GM23248 (cell line): ENCODE measurements around the gene KCNMA1. TPM values are rescaled to one million over a fixed set of nuclear protein-coding genes. Genes with fewer than 3 reads are reported as not detected.

Experiments used
- DNase-seq: peaks from one replicate; pipeline ENCODE4 v3.0.0-alpha.2; 2015
- H2AFZ ChIP-seq: fragments of 200-600 bp; sonication (generic); 2 replicates; pipeline ENCODE4 v1.6.1; 2016; ENCODE audit warnings: antibody characterized with exemption
- H3F3A ChIP-seq: fragments of 200-600 bp; sonication (generic); 2 replicates; pipeline ENCODE4 v1.6.1; 2016; ENCODE audit warnings: mild to moderate bottlenecking, antibody characterized with exemption, mixed run types; ENCODE audit not compliant: insufficient read depth
- H3K27ac ChIP-seq: fragments of 200-600 bp; sonication (generic); 2 replicates; pipeline ENCODE4 v1.5.1; 2016; ENCODE audit warnings: mild to moderate bottlenecking
- H3K27me3 ChIP-seq: fragments of 200-600 bp; sonication (generic); replicated peaks from 2 replicates; pipeline ENCODE4 v1.6.1; 2016; ENCODE audit warnings: mild to moderate bottlenecking; ENCODE audit not compliant: insufficient read depth
- H3K36me3 ChIP-seq: fragments of 200-600 bp; sonication (generic); 2 replicates; pipeline ENCODE4 v1.6.1; 2016; ENCODE audit warnings: low read depth, mild to moderate bottlenecking
- H3K4me1 ChIP-seq: fragments of 200-600 bp; sonication (generic); 2 replicates; pipeline ENCODE4 v1.6.1; 2016; ENCODE audit warnings: mild to moderate bottlenecking; ENCODE audit not compliant: insufficient read depth
- H3K4me2 ChIP-seq: fragments of 200-600 bp; sonication (generic); one replicate; pipeline ENCODE4 v1.6.1; 2016; ENCODE audit warnings: mild to moderate bottlenecking; ENCODE audit not compliant: unreplicated experiment
- H3K4me3 ChIP-seq: fragments of 200-600 bp; sonication (generic); 2 replicates; pipeline ENCODE4 v1.5.1; 2016; ENCODE audit warnings: mild to moderate bottlenecking
- H3K79me2 ChIP-seq: fragments of 200-600 bp; sonication (generic); 2 replicates; pipeline ENCODE4 v1.6.1; 2016; ENCODE audit warnings: mild to moderate bottlenecking; ENCODE audit not compliant: insufficient read depth
- H3K9ac ChIP-seq: fragments of 200-600 bp; sonication (generic); 2 replicates; pipeline ENCODE4 v1.6.1; 2016; ENCODE audit warnings: mild to moderate bottlenecking
- H3K9me2 ChIP-seq: fragments of 200-600 bp; sonication (generic); 2 replicates; pipeline ENCODE4 v1.6.1; 2016; ENCODE audit warnings: mixed run types, mild to moderate bottlenecking, moderate library complexity; ENCODE audit not compliant: insufficient read depth
- H3K9me3 ChIP-seq: fragments of 200-600 bp; sonication (generic); one replicate; pipeline ENCODE4 v1.6.1; 2017; ENCODE audit warnings: low read depth
- H4K20me1 ChIP-seq: fragments of 200-600 bp; sonication (generic); 2 replicates; pipeline ENCODE4 v1.6.0; 2016; ENCODE audit not compliant: insufficient read depth
- EZH2 ChIP-seq: fragments of 200-600 bp; sonication (generic); IDR thresholded peaks from 2 replicates; pipeline ENCODE4 v1.6.1; 2018; ENCODE audit warnings: antibody characterized with exemption, mild to moderate bottlenecking; ENCODE audit not compliant: insufficient read depth, poor library complexity, severe bottlenecking
- EZH2phosphoT487 ChIP-seq: fragments of 200-600 bp; sonication (generic); IDR thresholded peaks from 2 replicates; pipeline ENCODE4 v1.6.1; 2018; ENCODE audit warnings: antibody characterized with exemption, moderate library complexity, mild to moderate bottlenecking, low read depth; ENCODE audit not compliant: insufficient read depth
- WGBS, 2 experiments: methylation state at CpG; one replicate each; pipeline ENCODE4 v1.1.6; 2015 to 2017; ENCODE audit warnings: low lambda C conversion rate in 2 of 2, low coverage in 1 of 2; ENCODE audit errors: missing lambda C conversion rate in 2 of 2; 5-methylcytosine and 5-hydroxymethylcytosine counted together
- in situ Hi-C: fragments of 300-500 bp; cut with MboI; formaldehyde crosslinking; loops from 2 replicates; pipeline ENCODE4 v1.15.0; 2020
- polyA plus RNA-seq: library from polyadenylated mRNA; unstranded; fragments of >200 nt; fragmentation: Nextera tagmentation; extraction: Ambion mirVana; gene quantifications from 2 replicates; pipeline ENCODE4 v1.2.1, GENCODE V29; 2016
- total RNA-seq: library from RNA; depleted of rRNA; stranded (reverse); fragments of >200 nt; shearing (Covaris generic); gene quantifications from 2 replicates; pipeline ENCODE4 v1.2.3, GENCODE V29; 2014

The KCNMA1 gene
- total and polyA plus RNA-seq, 2 experiments from 2014 or later, result 14.2 to 25.1 TPM

- H3F3A ChIP-seq, result no peaks in the 10 kb centered on the region
- DNase-seq, result no peak
- no peak overlapping the region for H3K4me2 ChIP-seq
- H3K27ac ChIP-seq, result no peak overlapping the region
- H3K9ac ChIP-seq, result no peak overlapping the region
- no peaks in the 10 kb centered on the region for H3K79me2 ChIP-seq
- in situ Hi-C loops, result no loop called here
- H3K9me3 ChIP-seq, result no peaks in the 10 kb centered on the region
- TF ChIP-seq EZH2 (no peak), EZH2phosphoT487 (no peak)
- no peak overlapping the region for H3K4me3 ChIP-seq
- H3K9me2 ChIP-seq, result no peaks in the 10 kb centered on the region
- H2AFZ ChIP-seq, result no peak overlapping the region
- WGBS, 2 experiments, result 72 to 75% methylated on average over 5 of the region's 5 CpGs
- no peaks in the 10 kb centered on the region for H3K4me1 ChIP-seq
- H3K36me3 ChIP-seq, result no peaks in the 10 kb centered on the region
- H3K27me3 ChIP-seq, result no peaks in the 10 kb centered on the region
- H4K20me1 ChIP-seq, result no peaks in the 10 kb centered on the region
These were observed 490.8 kb downstream of the KCNMA1 start for GRCh38 chr10:77146712-77147336.

GRCh38 chr10:77144656-77145055, 493.0 kb downstream of the KCNMA1 start:
- no peak overlapping the region for H2AFZ ChIP-seq
- H3K4me1 ChIP-seq, result no peaks in the 10 kb centered on the region
- H3K4me3 ChIP-seq, result no peak overlapping the region
- no peak overlapping the region for H3K27ac ChIP-seq
- in situ Hi-C loops, result no loop called here
- no peak overlapping the region for H3K9ac ChIP-seq
- H3K36me3 ChIP-seq, result no peaks in the 10 kb centered on the region
- H3K79me2 ChIP-seq, result no peaks in the 10 kb centered on the region
- H3K27me3 ChIP-seq, result no peaks in the 10 kb centered on the region
- TF ChIP-seq EZH2phosphoT487 (no peak), EZH2 (no peak)
- no peaks in the 10 kb centered on the region for H3K9me2 ChIP-seq
- no peaks in the 10 kb centered on the region for H3K9me3 ChIP-seq
- H3K4me2 ChIP-seq, result no peak overlapping the region
- no peaks in the 10 kb centered on the region for H4K20me1 ChIP-seq
- WGBS, 2 experiments, result 92 to 97% methylated on average over 3 of the region's 3 CpGs
- H3F3A ChIP-seq, result no peaks in the 10 kb centered on the region
- DNase-seq, result no peak

- in situ Hi-C loops, result no loop called here
- Histone ChIP-seq H3K9ac (no peak overlapping the region), H4K20me1 (no peaks in the 10 kb centered on the region), H3K27ac (no peak overlapping the region), H3K27me3 (no peaks in the 10 kb centered on the region), H3F3A (no peaks in the 10 kb centered on the region), H3K9me2 (no peaks in the 10 kb centered on the region), H3K4me1 (no peaks in the 10 kb centered on the region), H3K4me3 (no peak overlapping the region), H3K79me2 (no peaks in the 10 kb centered on the region), H3K4me2 (no peak overlapping the region), H2AFZ (no peak overlapping the region), H3K9me3 (no peaks in the 10 kb centered on the region), H3K36me3 (no peaks in the 10 kb centered on the region)
- 69 to 77% methylated on average over 6 of the region's 6 CpGs for WGBS, 2 experiments
- TF ChIP-seq EZH2 (no peak), EZH2phosphoT487 (no peak)
- no peak for DNase-seq
These were observed 498.1 kb downstream of the KCNMA1 start for GRCh38 chr10:77139252-77140160.

GRCh38 chr10:77138541-77138940, 499.1 kb downstream of the KCNMA1 start:
- 95 to 97% methylated on average over 6 of the region's 6 CpGs for WGBS, 2 experiments
- Histone ChIP-seq H2AFZ (no peak overlapping the region), H3K9ac (no peak overlapping the region), H3K4me1 (no peaks in the 10 kb centered on the region), H3K9me3 (no peaks in the 10 kb centered on the region), H3K79me2 (no peaks in the 10 kb centered on the region), H3K4me3 (no peak overlapping the region), H3K9me2 (no peaks in the 10 kb centered on the region), H3K36me3 (no peaks in the 10 kb centered on the region), H3K27me3 (no peaks in the 10 kb centered on the region), H4K20me1 (no peaks in the 10 kb centered on the region), H3F3A (no peaks in the 10 kb centered on the region), H3K27ac (no peak overlapping the region), H3K4me2 (no peak overlapping the region)
- TF ChIP-seq EZH2phosphoT487 (no peak), EZH2 (no peak)
- in situ Hi-C loops, result no loop called here
- DNase-seq, result no peak
